PC-9 (cell line): ENCODE results near the gene SNCAIP.

Experiments
- EZH2 ChIP-seq: fragments of 200-600 bp; sonication (generic); IDR thresholded peaks from 2 replicates; pipeline ENCODE4 v1.8.0; 2017; ENCODE audit warnings: antibody characterized with exemption, low read depth
- TF ChIP-seq, protein P1 (sequence below): fragments of 200-600 bp; sonication (generic); conservative IDR thresholded peaks from 2 replicates; pipeline ENCODE4 v1.6.1; 2017; ENCODE audit warnings: mixed run types, antibody characterized with exemption, mild to moderate bottlenecking, moderate library complexity

- TF ChIP-seq, protein P1, sequence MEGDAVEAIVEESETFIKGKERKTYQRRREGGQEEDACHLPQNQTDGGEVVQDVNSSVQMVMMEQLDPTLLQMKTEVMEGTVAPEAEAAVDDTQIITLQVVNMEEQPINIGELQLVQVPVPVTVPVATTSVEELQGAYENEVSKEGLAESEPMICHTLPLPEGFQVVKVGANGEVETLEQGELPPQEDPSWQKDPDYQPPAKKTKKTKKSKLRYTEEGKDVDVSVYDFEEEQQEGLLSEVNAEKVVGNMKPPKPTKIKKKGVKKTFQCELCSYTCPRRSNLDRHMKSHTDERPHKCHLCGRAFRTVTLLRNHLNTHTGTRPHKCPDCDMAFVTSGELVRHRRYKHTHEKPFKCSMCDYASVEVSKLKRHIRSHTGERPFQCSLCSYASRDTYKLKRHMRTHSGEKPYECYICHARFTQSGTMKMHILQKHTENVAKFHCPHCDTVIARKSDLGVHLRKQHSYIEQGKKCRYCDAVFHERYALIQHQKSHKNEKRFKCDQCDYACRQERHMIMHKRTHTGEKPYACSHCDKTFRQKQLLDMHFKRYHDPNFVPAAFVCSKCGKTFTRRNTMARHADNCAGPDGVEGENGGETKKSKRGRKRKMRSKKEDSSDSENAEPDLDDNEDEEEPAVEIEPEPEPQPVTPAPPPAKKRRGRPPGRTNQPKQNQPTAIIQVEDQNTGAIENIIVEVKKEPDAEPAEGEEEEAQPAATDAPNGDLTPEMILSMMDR: no peak
- TF ChIP-seq EZH2: no peak
These were observed 44.9 kb upstream of the SNCAIP start for GRCh38 chr5:122267185-122267584.
